ENCODE data around the gene VPS11. TPM values are rescaled to one million over a fixed set of nuclear protein-coding genes. Genes with fewer than 3 reads are reported as not detected.

The VPS11 gene
- total RNA-seq, 1 experiment from 2014 or later: 13.5 TPM

GRCh38 chr11:119121008-119121810, 53.6 kb downstream of the VPS11 start, which contains the start of gene HINFP:
Gene HINFP (plus strand): TSS chr11:119121580. CDS start chr11:119126945, 5,365 bp downstream.
- peak; percentile 91 for DNase-seq (ENCODE audit: low spot score)

GRCh38 chr11:119121811-119122124, 54.1 kb downstream of the VPS11 start:
- no peak for DNase-seq (ENCODE audit: low spot score)

- DNase-seq (ENCODE audit: low spot score): no peak
Observed at GRCh38 chr11:119125821-119126220, 58.2 kb downstream of the VPS11 start.

GRCh38 chr11:119126675-119127268, 59.2 kb downstream of the VPS11 start:
- no peak for DNase-seq (ENCODE audit: low spot score)

GRCh38 chr11:119130662-119131061, 63.0 kb downstream of the VPS11 start:
- DNase-seq (ENCODE audit: low spot score): peak; percentile 22

Other genes starting within 250 kb of the VPS11 start
- 0.02 TPM in 1 of 2 replicates, not detected in the other for gene CXCR5, start 183.9 kb upstream of the VPS11 start, total RNA-seq (2014; rRNA removed; shearing (Covaris generic))
- gene BCL9L, start 141.9 kb upstream of the VPS11 start, total RNA-seq (2014; rRNA removed; shearing (Covaris generic)): 7.2 and 17.2 TPM in 2 replicates
- gene UPK2, start 111.5 kb upstream of the VPS11 start, total RNA-seq (2014; rRNA removed; shearing (Covaris generic)): not detected in 2 replicates
- not detected in 2 replicates for gene FOXR1, start 96.1 kb upstream of the VPS11 start, total RNA-seq (2014; rRNA removed; shearing (Covaris generic))
- 24.9 and 45.6 TPM in 2 replicates for gene CENATAC, start 69.7 kb upstream of the VPS11 start, total RNA-seq (2014; rRNA removed; shearing (Covaris generic))
- 789 and 797 TPM in 2 replicates for gene RPS25, start 49.5 kb upstream of the VPS11 start, total RNA-seq (2014; rRNA removed; shearing (Covaris generic))
- 57.9 and 83.5 TPM in 2 replicates for gene TRAPPC4, start 49.1 kb upstream of the VPS11 start, total RNA-seq (2014; rRNA removed; shearing (Covaris generic))
- gene SLC37A4, start 36.9 kb upstream of the VPS11 start, total RNA-seq (2014; rRNA removed; shearing (Covaris generic)): 5.0 and 7.5 TPM in 2 replicates
- gene HYOU1, start 10.6 kb upstream of the VPS11 start, total RNA-seq (2014; rRNA removed; shearing (Covaris generic)): 112 and 125 TPM in 2 replicates
- gene HMBS, start 17.1 kb downstream of the VPS11 start, total RNA-seq (2014; rRNA removed; shearing (Covaris generic)): 2.7 and 6.6 TPM in 2 replicates
- 9.8 and 10.5 TPM in 2 replicates for gene DPAGT1, start 34.0 kb downstream of the VPS11 start, total RNA-seq (2014; rRNA removed; shearing (Covaris generic))
- 4.7 and 7.2 TPM in 2 replicates for gene C2CD2L, start 39.5 kb downstream of the VPS11 start, total RNA-seq (2014; rRNA removed; shearing (Covaris generic))
- gene HINFP, start 53.8 kb downstream of the VPS11 start, total RNA-seq (2014; rRNA removed; shearing (Covaris generic)): 6.4 and 8.4 TPM in 2 replicates
- gene ABCG4, start 81.2 kb downstream of the VPS11 start, total RNA-seq (2014; rRNA removed; shearing (Covaris generic)): 0.05 TPM in 1 of 2 replicates, not detected in the other
- gene NLRX1, start 100.9 kb downstream of the VPS11 start, total RNA-seq (2014; rRNA removed; shearing (Covaris generic)): 7.9 and 15.0 TPM in 2 replicates
- gene NHERF4, start 117.7 kb downstream of the VPS11 start, total RNA-seq (2014; rRNA removed; shearing (Covaris generic)): not detected in 2 replicates
- gene CBL, start 138.5 kb downstream of the VPS11 start, total RNA-seq (2014; rRNA removed; shearing (Covaris generic)): 8.1 and 9.7 TPM in 2 replicates
- 25.4 and 42.9 TPM in 2 replicates for gene MCAM, start 249.3 kb downstream of the VPS11 start, total RNA-seq (2014; rRNA removed; shearing (Covaris generic))

Measured in A172 (cell line).